ENCODE results near the gene QRSL1. TPM values are rescaled to one million over a fixed set of nuclear protein-coding genes. Genes with fewer than 3 reads are reported as not detected.

Gene QRSL1
- total RNA-seq, 6 donors from 2014 or later = 3.9 to 9.5 (median 7.7) TPM

GRCh38 chr6:106614592-106615257 is 14.7 kb upstream of the QRSL1 start:
- no peak overlapping the region for H3K27ac ChIP-seq
- no peaks in the 10 kb centered on the region for H3K9me3 ChIP-seq
- DNase-seq = no peak
- TF ChIP-seq CTCF (IDR thresholded peaks at IDR 0.05) (no peak), POLR2AphosphoS5 (IDR thresholded peaks at IDR 0.05) (no peak), POLR2A (IDR thresholded peaks at IDR 0.05) (no peak), EP300 (IDR thresholded peaks at IDR 0.05) (no peak)
- peaks cover 0 to 5% (median 0%) of the 10 kb centered on the region in 4 donors for H3K36me3 ChIP-seq
- 75 to 78% methylated on average over 3 of the region's 3 CpGs for WGBS, 2 donors
- H3K4me3 ChIP-seq = no peak overlapping the region
- H3K4me1 ChIP-seq = no peaks in the 10 kb centered on the region
- no peak for ATAC-seq (ENCODE audit: low FRiP score in 2 of 2)
- H3K27me3 ChIP-seq = no peaks in the 10 kb centered on the region

GRCh38 chr6:106617302-106617701 is 12.1 kb upstream of the QRSL1 start:
- Histone ChIP-seq H3K4me3 (no peak overlapping the region), H3K27ac (no peak overlapping the region), H3K27me3 (no peaks in the 10 kb centered on the region), H3K4me1 (no peaks in the 10 kb centered on the region), H3K9me3 (no peaks in the 10 kb centered on the region), H3K36me3 (peaks cover 0 to 5% (median under 1%) of the 10 kb centered on the region in 4 donors)
- TF ChIP-seq POLR2A (IDR thresholded peaks at IDR 0.05) (no peak), EP300 (IDR thresholded peaks at IDR 0.05) (no peak), POLR2AphosphoS5 (IDR thresholded peaks at IDR 0.05) (no peak), CTCF (IDR thresholded peaks at IDR 0.05) (no peak)
- DNase-seq (no peak), ATAC-seq (ENCODE audit: low FRiP score in 2 of 2) (no peak)

- Histone ChIP-seq H3K27me3 (no peaks in the 10 kb centered on the region), H3K4me1 (no peaks in the 10 kb centered on the region), H3K27ac (no peak overlapping the region), H3K4me3 (no peak overlapping the region), H3K36me3 (peaks cover 0 to 5% (median 2%) of the 10 kb centered on the region in 4 donors), H3K9me3 (no peaks in the 10 kb centered on the region)
- ATAC-seq (ENCODE audit: low FRiP score in 2 of 2) (no peak), DNase-seq (no peak)
- TF ChIP-seq EP300 (IDR thresholded peaks at IDR 0.05) = no peak
- TF ChIP-seq POLR2A (IDR thresholded peaks at IDR 0.05) = no peak
- TF ChIP-seq POLR2AphosphoS5 (IDR thresholded peaks at IDR 0.05) = no peak
- TF ChIP-seq CTCF (IDR thresholded peaks at IDR 0.05) = no peak
- WGBS, 2 donors = 77 to 90% methylated on average over 1 of the region's 1 CpG
These were observed 11.5 kb upstream of the QRSL1 start for GRCh38 chr6:106617857-106618256.

- DNase-seq (no peak), ATAC-seq (ENCODE audit: low FRiP score in 2 of 2) (no peak)
- Histone ChIP-seq H3K9me3 (no peaks in the 10 kb centered on the region), H3K4me3 (no peak overlapping the region), H3K36me3 (peaks cover 0 to 5% (median 2%) of the 10 kb centered on the region in 4 donors), H3K27me3 (no peaks in the 10 kb centered on the region), H3K27ac (no peak overlapping the region), H3K4me1 (no peaks in the 10 kb centered on the region)
- no peak for TF ChIP-seq EP300 (IDR thresholded peaks at IDR 0.05)
- 75 to 76% methylated on average over 3 of the region's 3 CpGs for WGBS, 2 donors
These were observed 11.1 kb upstream of the QRSL1 start for GRCh38 chr6:106618324-106618723.

GRCh38 chr6:106619223-106619622 is 10.2 kb upstream of the QRSL1 start:
- no peak for TF ChIP-seq EP300 (IDR thresholded peaks at IDR 0.05)
- TF ChIP-seq POLR2AphosphoS5 (IDR thresholded peaks at IDR 0.05) = no peak
- Histone ChIP-seq H3K9me3 (no peaks in the 10 kb centered on the region), H3K27ac (no peak overlapping the region), H3K4me3 (no peak overlapping the region), H3K27me3 (no peaks in the 10 kb centered on the region), H3K36me3 (peaks cover 0 to 5% (median 2%) of the 10 kb centered on the region in 4 donors), H3K4me1 (no peaks in the 10 kb centered on the region)
- 67 to 73% methylated on average over 1 of the region's 1 CpG for WGBS, 2 donors
- ATAC-seq (ENCODE audit: low FRiP score in 2 of 2) = no peak
- no peak for DNase-seq

Measured in upper lobe of left lung (tissue), 6 donors.